Activated CD4-positive, CD25-positive, alpha-beta regulatory T cell treated with anti-CD3 and anti-CD28 coated beads, Interleukin-2, amount 50 U/mL, for 16 hours (primary cell): ENCODE data around the gene BRAP.
"Not testable (repeated sequence)": the region's sequence is repeated elsewhere in the genome, so short reads cannot be mapped to it uniquely, and the experiment has no call there.

ENCODE experiments used
- DNase-seq: peaks from one replicate; pipeline ENCODE4 v3.0.0-alpha.2; 2020; ENCODE audit warnings: low read depth, low spot score

BRAP gene

GRCh38 chr12:111673503-111673902 is 12.3 kb downstream of the BRAP start:
- no peak for DNase-seq

DNA sequence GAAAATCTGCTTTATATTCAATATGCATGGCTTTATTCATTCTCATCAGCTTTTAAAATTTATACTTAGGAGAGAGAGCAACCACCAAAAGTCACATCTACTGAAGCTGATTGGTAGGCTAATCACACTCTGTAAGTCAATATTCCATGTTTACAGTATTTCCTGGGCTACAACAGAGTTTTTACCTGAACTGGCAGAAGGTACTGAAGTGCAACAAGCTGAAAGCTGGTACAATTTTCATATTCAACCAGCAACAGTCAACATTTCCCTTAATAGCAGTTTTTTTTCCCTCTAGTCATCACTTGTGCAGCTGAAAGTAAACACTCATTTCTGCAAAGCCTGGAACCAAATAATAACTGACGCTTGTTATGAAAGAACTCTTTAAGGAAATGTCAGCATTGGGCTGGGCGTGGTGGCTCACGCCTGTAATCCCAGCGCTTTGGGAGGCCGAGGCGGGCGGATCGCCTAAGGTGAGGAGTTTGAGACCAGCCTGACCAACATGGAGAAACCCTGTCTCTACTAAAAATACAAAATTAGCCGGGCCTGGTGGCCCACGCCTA is 12.9 kb downstream of the BRAP start:
- DNase-seq = no peak

- DNase-seq = no peak
Measured at GRCh38 chr12:111664961-111665865, 20.5 kb downstream of the BRAP start.

DNA sequence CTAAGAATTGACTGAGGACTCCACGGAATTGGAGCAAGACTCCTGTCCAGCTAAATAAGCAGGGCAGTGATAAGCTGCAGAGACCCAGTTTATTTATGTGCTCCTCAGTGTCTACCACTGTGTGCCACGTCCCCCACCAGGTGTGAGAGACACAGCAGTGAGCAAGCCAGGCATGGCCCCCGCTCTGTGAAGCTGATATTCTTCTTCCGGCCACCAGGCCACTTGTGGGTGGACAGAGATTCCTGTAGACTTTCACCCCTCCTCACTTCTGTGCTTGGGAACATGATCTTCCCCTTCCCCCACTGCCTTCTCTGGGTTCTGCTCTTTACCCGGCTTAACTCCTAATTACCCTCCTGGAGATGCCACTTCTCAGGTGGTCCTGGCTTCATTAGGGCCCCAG is 21.3 kb downstream of the BRAP start:
- DNase-seq = no peak

- no peak for DNase-seq
Measured at GRCh38 chr12:111656016-111656415, 29.7 kb downstream of the BRAP start.

- no peak for DNase-seq
Measured at GRCh38 chr12:111655356-111655755, 30.4 kb downstream of the BRAP start.

DNA sequence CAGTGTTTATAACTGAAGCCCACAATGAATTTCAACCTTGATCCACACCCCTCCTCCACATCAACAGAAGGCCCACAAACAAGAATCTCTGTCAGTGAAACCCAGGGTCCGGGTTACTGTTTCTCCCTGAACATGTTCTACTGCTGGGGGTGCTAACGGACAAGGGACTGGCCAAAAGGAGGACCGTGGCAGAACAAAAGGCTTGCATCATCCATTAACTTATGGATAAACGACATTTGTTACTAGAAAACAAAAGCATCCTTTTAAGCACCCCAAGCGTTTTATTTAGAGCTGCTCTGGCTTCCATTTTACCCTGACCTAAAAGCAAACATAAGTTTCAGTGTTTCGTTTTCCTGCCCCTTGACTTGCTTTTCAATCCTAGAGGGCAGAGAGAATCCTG is 32.2 kb downstream of the BRAP start:
- no peak for DNase-seq

GRCh38 chr12:111652530-111652929 is 33.2 kb downstream of the BRAP start:
- DNase-seq = not testable (repeated sequence)

GRCh38 chr12:111650912-111651311 is 34.8 kb downstream of the BRAP start:
- DNase-seq = no peak

GRCh38 chr12:111645433-111645832 is 40.3 kb downstream of the BRAP start:
- no peak for DNase-seq

DNA sequence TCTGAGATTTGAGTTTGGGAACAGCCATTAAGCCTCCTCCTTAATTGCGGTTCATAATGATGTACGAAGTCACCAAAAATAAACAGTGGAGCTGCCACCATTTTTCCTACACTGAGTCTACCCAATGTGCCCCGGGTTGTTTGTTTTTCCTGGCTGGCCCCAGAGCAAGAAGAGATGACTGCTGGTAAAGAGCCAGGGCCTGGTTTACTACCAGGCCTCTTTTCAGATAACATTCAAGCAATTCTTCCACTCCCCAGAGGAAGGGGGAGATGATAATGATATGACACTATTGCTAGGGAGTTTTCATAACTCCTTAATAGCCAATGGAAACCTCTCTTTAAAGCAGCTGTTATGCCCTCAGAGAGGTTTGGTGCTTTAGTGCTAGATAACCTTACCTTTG is 42.3 kb downstream of the BRAP start:
- DNase-seq = no peak

- no peak for DNase-seq
Measured at GRCh38 chr12:111642681-111643426, 42.9 kb downstream of the BRAP start.

DNA sequence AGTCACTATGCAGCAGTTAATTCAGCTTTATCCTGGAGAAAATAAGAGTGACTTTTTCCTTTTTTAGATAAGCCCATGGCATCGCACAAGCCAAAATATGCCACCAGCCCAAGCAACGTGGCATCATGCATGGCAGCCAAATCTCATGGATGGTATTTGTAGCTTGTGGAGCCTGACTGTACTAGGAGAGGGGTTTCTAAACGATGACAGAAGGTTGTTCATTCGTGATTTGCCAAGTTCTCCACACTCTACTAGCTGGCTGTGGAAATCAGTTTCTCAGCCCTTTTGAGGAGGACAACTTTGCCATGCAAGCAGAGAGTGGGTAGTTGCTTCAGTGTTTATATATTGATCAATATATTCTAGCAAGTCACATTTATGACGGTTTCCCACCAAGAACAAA is 45.2 kb downstream of the BRAP start:
- DNase-seq = no peak

- DNase-seq = no peak
Measured at GRCh38 chr12:111638556-111638955, 47.2 kb downstream of the BRAP start.

- DNase-seq = no peak
Measured at GRCh38 chr12:111636209-111636945, 49.4 kb downstream of the BRAP start.

DNA sequence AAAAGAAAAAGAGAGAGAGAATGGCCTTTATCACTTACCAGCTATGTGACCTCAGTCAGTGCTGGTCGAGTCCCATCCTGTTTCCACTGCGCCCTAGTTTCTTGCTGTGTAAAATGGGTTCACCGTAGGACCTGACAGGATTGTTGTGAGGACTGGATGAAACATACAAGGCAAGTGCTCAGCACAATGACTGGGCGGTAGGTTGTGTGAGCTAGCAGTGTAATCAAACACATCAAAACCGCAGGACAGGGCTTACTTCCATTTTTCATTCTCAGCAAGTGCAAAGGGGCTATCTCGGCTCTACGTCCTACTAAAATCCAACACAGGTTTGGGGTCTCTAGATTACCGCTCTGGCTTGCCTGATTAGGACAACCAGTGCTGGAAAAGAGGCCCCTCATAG is 50.2 kb downstream of the BRAP start:
- no peak for DNase-seq

DNA sequence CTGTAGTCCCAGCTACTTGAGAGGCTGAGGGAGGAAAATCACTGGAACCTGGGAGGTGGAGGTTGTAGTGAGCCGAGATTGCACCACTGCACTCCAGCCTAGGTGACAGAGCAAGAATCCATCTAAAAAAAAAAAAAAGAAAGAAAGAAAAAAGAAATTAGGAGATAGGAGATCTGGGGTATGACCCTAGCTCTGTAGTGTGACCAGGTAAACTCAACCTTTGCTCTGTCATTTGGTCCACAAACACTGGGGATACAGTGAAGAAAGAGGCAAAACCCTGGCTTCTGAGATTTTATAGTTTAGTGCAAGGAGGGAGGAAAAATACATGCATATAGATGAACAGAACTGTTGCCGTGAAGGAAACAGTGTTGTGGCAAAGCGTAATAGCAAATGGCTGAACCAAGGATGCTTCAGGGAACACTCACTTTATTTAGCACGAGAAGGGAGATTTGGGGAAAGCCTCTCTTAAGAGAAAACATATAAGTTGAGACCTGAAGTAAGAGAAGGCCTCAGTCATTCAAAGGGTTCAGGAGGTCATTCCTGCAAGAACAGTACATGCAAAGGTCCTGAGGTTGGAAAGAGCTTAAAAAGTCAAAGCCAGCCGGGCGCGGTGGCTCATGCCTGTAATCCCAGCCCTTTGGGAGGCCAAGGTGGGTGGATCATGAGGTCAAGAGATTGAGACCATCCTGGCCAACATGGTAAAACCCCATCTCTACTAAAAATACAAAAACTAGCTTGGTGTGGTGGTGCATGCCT is 57.1 kb downstream of the BRAP start:
- no peak for DNase-seq

- DNase-seq = no peak
Measured at GRCh38 chr12:111626230-111626629, 59.5 kb downstream of the BRAP start.

GRCh38 chr12:111624540-111624939 is 61.2 kb downstream of the BRAP start:
- DNase-seq = no peak

DNA sequence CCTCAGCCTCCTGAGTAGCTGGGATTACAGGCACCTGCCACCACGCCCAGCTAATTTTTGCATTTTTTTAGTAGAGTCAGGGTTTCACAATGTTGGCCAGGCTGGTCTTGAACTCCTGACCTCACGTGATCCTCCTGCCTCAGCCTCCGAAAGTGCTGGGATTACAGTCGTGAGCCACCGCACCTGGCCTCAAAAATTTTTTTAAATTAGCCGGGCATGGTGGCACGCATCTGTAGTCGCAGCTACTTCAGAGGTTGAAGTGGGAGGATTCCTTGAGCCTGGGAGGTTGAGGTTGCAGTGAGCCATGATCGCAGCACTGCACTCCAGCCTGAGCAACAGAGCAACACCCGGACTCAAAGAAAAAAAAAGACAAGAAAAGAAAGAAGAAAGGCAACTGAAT is 67.9 kb downstream of the BRAP start:
- not testable (repeated sequence) for DNase-seq

DNA sequence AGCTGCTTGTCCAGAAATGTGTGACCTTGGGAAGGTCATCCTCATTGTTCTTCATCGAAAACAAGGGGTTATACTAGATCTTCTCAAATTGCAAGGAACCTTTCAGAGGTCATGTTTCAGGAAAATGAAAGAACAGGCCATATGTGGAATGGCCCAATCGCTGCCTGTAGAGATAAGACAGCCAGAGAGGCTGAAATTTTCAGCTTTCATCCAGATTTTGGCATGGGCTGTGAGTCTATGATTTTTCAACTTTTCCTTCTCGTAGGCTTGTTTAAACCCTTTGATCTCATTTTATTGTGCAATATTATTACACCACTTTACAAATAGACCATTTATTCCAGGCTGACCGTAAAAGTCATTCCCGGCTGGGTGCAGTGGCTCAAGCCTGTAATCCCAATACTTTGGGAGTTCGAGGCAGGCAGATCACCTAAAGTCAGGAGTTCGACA is 69.6 kb downstream of the BRAP start:
- DNase-seq = no peak
